Stimulated activated CD8-positive, alpha-beta memory T cell treated with anti-CD3 and anti-CD28 coated beads, Interleukin-4, amount 100 ng/mL, for 4 hours (primary cell): ENCODE data around the gene PRDM4.

ENCODE experiments used
- DNase-seq, 2 donors: peaks; one replicate each; pipeline ENCODE4 v3.0.0-alpha.2; 2020; ENCODE audit warnings: low read depth in 2 of 2, low spot score in 1 of 2

PRDM4 gene, protein sequence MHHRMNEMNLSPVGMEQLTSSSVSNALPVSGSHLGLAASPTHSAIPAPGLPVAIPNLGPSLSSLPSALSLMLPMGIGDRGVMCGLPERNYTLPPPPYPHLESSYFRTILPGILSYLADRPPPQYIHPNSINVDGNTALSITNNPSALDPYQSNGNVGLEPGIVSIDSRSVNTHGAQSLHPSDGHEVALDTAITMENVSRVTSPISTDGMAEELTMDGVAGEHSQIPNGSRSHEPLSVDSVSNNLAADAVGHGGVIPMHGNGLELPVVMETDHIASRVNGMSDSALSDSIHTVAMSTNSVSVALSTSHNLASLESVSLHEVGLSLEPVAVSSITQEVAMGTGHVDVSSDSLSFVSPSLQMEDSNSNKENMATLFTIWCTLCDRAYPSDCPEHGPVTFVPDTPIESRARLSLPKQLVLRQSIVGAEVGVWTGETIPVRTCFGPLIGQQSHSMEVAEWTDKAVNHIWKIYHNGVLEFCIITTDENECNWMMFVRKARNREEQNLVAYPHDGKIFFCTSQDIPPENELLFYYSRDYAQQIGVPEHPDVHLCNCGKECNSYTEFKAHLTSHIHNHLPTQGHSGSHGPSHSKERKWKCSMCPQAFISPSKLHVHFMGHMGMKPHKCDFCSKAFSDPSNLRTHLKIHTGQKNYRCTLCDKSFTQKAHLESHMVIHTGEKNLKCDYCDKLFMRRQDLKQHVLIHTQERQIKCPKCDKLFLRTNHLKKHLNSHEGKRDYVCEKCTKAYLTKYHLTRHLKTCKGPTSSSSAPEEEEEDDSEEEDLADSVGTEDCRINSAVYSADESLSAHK

DNA sequence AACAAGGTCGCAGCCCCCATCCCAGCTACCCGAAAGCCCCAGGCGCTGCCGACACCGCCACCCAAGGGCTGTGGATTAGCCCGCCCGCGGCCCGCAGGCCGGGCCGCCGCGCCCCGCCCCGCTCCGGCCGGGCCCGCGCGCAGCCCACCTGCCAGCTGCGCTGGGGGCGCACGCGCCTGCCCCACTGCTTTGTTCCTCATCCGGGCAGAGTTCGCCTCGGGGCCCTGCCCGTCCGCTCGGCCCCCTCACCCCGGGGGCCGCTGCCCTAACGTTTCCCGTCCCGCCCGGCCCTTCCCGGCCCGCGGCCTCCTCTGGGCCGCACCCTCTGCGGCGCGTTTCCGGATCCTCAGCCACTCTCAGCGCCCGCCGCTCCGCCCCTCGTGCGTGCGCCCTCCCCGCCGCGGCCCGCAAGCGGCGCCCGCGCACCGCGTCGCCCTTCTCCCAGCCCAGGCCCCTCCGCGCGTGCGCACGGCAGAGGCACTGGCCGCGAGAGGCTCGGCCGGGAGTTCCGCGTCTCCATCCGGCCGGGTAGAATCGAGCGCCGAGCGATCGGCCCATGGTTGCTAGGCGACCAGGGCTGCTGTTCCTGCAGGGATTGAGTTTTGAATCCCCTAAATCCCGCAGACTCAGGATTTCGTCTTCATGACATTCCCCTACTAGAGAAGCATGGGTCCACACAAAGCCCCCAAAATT lies at the start of gene PRDM4:
TSS of gene PRDM4 (minus strand) at position 329 of the 693 bp plus-strand sequence. CDS start 622 bp downstream, outside the sequence.
- DNase-seq: peak; percentile 54 to 77

DNA sequence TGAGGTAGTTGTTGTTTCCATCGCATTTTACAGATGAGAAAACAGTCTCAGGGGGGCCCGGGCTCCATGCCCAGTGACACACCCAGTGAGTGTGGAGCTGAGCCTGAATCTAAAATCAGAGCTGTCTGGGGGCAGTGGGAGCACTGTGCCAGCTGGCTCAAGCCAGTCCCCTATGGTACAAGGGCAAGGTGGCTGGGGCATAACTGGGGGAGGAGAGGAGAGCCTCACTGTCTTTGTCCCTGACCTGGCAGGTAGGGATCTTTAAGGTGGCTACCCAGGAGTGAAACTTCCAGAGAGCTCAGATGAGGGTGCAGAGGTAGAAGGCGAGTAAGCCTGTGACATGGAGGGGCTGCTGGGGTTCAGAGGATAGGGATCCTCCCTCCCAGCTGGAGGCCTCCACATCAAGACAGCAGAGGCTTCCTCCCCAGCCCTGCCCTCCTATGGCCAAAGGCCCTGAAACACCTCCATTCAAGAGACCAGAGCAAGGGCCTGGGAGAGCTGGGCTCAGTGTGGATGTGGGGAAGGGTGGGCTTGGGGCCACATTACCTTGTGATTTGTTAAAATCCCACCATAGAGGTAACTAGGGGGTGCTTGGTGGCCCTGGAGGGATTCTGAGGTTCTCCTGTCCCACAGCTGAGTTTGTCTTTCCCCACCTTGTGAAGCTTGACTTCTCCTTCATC lies 46.7 kb upstream of the PRDM4 start:
- DNase-seq: no peak

DNA sequence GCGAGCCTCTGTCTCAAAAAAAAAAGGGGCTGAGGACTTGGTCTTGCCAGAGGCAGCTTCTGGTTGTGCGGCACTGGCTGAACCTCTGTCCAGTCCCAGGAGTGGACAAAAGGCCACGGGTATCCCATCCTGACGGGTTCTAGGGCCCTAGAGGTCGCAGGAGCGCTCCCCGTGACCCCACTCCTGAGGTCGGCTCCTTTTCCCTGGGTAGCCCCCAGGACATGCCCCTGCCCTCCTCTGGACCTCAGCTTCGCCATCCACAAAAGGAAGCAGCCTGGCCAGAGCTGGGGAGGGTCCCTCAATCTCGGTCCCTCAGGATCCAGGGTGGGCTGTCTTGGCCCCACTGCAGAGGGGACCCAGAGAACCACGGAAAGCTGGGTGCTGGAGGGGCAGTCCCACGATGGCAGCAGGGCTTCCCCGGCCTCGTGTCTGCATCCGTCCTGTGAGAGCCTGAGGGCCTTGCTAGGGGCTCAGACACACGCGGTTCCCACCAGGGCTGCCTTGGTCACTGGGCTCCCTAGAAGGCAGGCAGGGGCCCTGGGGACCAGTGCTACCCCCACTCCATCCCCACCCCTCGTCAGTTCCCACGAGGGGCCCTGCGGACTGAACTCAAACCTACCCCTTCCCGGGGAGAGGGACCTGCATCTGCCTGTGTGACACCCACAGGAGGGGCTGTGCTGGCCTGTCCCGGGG lies 44.7 kb upstream of the PRDM4 start:
- DNase-seq: no peak

DNA sequence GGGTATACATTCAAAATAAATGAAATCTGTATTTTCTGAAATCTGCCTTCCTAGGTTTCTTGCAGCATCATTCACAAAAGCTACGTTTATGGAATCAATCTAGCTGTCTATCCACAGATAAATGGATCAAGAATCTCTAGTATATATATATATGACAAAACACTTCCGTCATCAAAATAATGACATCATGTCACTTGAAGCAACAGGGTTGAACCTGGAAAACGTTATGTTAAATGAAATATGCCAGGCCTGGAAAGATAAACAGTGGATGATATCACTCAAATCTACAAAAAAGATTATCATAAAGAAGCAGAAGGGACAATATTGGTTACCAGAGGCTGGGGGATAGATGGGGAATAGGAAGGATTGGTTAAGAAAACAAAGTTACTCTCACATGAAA lies 42.2 kb upstream of the PRDM4 start:
- DNase-seq: no peak

DNA sequence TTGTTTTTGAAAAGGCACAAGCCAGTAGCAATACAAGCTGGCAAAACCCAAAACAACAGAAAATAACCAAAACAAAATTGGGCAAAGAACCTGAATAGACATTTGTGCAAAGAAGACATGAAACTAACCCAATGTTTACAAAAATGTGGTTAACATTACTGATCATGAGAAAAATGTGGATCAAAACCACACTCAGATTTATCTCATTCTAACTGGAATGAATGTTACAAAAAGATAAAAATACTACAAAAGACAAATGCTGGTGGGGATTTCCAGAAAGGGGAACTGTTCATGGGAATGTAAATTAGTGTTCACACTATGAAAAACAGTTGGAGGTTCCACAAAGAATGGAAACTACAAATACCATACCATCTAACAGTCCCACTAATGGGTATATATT lies 40.2 kb upstream of the PRDM4 start:
- DNase-seq: no peak

DNA sequence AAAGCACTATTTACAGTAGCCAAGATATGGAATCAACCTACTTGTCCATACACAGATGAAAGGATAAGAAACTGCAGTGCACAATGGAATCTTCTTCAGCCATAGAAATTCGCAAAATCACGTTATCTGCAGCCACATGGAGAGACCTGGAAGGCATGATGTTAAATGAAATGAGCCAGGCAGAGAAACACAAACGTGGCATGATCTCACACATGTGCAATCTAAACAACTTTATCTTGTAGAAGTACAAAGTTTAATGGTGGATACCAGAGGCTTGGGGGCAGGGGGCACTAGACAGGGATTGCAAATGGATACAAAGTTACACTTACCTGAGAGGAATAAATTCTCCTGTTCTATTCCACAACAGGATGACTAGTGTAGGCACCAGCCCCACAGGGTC lies 37.6 kb upstream of the PRDM4 start:
- no peak for DNase-seq

DNA sequence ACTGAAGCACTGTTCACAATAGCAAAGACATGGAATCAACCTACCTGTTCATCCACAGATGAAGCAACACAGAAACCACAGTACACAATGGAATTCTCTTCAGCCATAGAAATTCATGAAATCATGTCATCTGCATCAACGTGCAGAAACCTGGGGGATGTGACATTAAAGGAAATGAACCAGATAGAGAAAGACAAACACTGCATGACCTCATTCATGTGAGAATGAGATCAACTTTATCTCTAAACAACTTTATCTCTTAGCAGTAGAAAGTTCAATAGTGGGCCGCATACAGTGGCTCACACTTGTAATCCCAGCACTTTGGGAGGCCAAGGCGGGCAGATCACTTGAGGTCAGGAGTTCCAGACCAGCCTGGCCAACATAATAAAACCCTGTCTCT lies 33.5 kb upstream of the PRDM4 start:
- DNase-seq: no peak

DNA sequence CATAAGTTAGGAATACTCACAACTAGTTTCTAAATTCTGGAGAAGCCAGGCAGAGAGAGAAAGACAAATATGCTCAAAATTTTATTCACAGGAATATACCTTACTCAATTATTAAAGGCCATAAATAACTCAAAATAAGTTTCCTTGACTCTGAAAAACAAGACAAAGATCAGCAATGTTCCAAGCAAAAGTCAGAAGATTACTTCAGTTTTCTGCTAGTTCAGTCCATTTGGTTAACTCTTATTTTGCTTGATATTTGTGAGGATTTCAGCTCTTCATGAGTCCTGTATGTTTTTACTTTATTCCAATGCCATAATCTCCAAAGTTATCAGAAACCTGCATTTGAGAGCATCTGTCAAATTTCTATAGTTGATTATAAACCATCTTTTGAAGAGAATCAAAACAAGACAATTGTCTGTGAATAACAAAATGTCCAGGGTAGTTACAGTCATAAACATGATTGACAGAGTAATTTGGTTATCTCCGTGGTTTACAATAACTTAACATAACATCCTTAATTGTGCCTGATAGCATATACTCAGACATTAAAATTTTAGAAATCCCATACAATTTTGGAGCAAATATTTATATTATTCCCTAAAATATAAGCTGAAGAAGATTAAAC lies 30.6 kb upstream of the PRDM4 start:
- DNase-seq: no peak

DNA sequence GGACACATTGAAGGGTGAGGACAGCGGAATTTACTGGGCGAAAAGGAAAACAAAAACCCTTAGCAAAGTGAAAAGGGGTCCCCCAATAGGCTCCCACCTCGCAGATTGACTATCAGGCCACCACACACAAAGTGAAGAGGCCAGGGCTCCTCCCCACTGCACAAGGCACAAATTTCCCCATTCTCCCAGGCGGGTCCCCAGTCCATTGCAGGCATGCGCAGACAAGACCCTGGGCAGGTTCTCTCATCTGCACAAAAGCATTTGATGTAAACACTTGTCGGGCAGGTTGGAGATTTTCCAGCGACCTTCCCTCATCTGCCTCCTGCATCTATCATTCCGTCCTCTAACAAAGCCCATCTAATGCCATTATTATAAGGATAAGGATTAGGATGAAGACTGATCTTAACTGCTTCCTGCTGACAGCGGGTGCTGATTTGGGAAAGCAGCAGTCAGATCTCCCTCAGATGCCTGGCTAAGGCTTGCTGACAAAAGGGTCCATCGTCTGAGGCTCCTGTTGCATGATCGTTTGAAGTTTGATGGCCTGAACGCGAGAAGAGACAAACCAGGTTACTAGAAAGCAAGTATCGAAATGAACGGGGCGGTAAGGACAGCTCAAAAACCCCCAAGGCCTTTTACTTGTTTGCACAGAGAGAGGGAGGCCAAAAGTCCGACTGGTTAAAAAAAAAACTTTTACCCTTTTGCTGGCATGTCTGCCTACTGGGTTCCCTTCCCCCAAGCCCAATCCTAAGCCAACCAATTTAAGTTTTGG lies 27.9 kb upstream of the PRDM4 start:
- DNase-seq: no peak

DNA sequence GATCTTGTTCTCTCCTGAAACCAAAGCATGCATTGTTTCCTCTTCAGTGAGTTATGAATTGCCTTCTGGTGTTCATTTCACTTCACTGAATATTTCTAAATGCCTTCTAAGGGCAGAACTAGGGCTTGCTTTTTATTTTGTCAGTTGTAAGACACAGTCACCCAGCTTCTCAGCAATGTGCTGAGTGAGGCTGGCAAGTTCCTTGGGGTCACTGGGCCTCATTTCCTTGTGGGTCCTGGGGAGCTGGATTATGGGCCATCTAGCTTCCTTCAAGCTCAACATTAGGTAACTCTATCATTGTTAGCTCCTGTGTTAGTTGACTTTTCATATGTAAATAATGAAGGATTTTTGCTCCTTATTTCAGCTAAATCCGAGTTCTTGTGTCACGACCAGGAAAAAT lies 27.3 kb upstream of the PRDM4 start:
- no peak for DNase-seq

DNA sequence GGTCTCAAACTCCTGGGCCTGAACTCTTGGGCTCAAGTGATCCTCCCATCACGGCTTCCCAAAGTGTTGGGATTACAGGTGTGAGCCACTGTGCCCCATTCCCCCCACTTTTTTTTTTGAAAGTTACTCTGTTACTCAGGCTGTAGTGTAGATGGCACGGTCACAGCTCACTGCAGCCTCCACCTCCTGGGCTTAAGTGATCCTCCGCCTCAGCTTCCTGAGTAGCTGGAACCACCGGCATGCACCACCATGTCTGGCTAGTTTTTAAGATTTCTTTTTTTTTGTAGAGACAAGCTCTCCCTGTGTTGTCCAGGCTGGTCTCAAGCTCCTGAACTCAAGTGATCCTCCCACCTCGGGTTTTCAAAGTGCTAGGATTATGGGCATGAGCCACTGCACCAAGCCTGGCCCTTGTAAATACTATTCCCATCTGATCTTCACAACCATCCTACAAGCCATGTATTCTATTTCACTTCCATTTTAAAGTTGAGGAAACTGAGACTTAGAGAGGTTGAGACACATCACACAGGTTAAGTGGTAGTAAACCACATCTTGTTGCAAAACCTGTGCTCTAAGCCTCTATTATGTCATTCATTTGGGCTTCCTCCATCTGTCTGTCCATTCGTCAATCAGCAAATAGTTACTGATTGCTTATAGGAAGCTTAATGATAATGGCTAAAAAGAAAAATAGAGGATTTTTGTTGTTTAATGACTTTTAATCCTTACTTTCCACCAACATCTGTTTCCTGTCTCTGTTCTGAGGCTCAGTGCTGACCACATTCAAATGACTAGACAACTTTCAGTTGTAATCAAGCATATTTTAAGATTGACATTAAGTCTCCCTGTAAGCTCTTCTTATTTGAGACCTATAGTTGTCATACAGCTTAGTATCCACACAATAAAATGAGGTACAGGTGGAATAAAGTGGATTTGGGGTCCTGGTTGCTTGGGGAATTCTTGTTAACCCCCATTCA lies 22.8 kb upstream of the PRDM4 start:
- DNase-seq: no peak

DNA sequence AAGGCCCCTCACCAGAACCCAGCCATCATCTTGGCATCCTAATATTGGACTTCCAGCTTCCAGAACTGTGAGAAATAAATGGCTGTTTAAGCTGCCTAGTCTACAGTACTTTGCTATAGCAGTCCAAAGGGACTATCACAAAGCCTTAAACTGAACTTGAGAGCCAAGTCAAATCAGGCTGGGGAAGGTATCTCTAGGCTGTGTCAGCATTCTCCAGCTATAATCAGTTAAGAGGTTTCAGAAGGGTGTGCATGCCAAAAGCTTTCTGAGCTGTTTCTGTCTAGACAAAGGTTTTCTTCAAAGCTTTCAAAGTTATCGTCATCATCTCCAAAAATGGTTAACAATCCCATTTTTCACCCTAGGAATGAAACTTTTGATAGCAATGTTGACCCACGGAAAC lies 21.1 kb upstream of the PRDM4 start:
- no peak for DNase-seq

DNA sequence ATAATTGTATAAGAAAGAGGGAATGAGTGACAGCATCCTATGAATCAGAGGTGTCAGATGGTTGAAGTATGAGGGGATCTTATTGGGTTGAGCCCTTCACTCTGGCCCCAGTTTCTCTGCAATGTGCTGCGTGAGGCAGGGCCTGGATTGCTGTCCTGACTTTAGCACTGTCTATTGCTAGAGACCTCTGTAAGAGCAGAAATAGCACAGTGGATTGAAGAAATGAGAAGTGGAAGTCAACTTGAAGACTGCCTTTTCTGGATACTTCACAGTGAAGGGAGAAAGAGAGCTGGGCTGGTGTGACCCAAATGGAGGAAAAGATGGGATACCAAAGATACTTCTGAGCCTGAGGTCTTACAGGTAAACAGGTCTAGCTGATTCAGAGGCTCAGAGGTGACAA lies 19.4 kb upstream of the PRDM4 start:
- DNase-seq: no peak

DNA sequence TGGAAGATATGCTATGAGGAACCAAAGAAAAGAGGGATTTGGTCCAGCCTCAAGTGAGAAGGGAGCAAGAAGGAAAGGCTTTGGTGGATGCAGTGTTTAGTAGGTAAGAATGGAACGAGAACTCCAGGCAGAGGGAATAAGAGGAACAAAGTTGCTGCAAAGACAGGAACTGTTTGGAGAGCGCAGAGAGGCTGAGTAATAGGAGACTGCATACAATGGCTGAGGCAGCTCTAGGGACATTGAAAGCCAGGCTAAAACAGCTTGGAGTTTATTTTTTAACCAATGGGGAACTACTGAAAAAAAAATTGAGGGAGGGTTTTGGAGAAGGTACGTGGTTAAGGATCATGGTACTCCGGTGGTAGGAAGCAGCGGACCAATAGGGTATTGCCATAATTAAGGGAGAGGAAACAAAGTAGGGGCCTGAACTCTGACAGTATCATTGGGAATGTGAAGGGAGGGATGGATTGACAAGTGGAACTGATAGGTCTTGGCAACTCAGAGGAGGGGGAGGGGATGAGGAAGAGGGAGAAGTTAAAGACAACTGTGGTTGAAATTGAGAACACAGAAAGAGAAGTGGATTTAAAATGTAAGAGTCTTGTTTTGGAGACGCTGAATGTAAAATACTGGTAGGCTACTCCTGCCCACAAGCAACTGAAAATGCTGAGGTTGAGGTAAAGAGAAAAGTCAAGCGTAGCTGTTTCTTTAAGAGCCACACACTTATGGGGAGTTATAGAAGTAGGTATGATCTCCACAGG lies 18.3 kb upstream of the PRDM4 start:
- DNase-seq: no peak

DNA sequence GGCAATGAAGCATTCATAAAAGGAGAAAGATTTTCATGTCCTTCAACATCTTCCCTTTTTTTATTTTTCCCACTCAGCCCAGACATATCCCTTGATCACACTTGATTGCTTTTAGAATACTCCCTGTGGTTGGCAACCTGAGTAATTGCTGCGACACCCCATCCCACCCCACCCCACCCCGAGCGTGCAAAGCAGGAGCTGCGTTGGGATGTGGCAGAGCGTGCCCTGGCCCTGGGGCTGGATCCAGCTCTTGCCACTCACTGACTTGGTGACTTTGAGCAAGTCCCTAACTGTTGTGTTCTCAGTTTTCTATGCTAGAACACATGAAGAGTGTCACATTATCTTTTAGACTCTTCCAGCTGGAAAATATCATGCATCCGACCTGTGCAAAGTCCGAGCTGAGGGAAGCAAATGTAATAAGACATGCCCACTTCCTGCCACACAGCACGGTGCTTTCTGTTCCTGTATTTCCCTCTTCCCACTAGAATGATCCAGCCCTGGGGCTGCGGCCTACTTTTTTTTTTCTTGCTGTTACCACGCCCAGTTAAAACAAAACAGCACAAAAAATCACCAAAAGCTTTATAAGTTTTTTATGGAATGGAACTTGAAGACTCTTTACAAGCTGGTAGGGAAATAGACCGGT lies 17.6 kb upstream of the PRDM4 start:
- no peak for DNase-seq

DNA sequence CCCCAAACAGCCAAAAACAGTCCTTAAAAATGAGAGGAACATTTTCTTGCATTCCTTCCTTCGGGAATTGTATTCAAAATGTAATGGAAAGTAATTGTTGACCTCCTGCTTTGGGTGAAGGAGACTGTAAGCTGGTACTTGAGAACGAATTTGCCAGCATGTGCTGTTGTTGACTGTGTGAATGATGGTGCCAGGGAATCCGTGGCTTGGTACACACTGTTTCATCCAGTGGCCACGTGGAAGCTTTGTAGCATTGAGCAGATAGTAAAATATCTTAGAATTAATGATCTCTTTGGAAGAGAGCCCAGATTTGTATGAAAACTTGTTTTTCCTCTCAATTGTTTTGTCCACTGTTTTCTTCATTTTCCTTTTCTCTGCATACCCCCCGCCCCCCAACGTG lies 15.2 kb upstream of the PRDM4 start:
- no peak for DNase-seq

DNA sequence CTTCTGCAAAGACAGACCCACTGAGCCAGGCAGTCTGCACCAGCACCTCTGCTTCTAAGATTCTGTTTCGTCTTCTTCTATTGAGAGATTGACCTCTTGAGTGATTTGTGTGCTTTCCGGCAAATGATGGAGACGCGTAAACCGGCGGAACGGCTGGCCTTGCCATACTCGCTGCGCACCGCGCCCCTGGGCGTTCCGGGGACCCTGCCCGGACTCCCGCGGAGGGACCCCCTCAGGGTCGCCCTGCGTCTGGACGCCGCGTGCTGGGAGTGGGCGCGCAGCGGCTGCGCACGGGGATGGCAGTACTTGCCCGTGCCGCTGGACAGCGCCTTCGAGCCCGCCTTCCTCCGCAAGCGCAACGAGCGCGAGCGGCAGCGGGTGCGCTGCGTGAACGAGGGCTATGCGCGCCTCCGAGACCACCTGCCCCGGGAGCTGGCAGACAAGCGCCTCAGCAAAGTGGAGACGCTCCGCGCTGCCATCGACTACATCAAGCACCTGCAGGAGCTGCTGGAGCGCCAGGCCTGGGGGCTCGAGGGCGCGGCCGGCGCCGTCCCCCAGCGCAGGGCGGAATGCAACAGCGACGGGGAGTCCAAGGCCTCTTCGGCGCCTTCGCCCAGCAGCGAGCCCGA lies 14.3 kb upstream of the PRDM4 start:
- DNase-seq: no peak
